IMR-90 (cell line): Measurements from ENCODE around the gene RPN2. TPM values are rescaled to one million over a fixed set of nuclear protein-coding genes. Genes with fewer than 3 reads are reported as not detected.

Experiments used
- ATAC-seq: fragments of 200-7000 bp; cut with Tn5 transposase; 2 replicates; pipeline ENCODE4 v1.9.1; 2020; ENCODE audit warnings: low read depth, mild to moderate bottlenecking, moderate library complexity
- BruUV-seq: library from RNA; stranded (reverse); fragments of 400-500 nt; replicated peaks from 2 replicates; lab custom pipeline; 2021; lab: Mats Ljungman, UMichigan
- CTCF ChIA-PET: fragments of 300-600 bp; formaldehyde crosslinking; extraction: SDS; loops from one replicate; lab custom pipeline; 2021; ENCODE audit warnings: antibody characterized with exemption; lab: Yijun Ruan, JAX
- POLR2A ChIA-PET: fragments of 300-600 bp; sonication (Branson Sonifier 250); formaldehyde crosslinking; loops from one replicate; lab custom pipeline; 2022; ENCODE audit warnings: antibody characterized with exemption; ENCODE audit not compliant: unreplicated experiment; lab: Charles Lee
- DNase-seq: peaks from one replicate; pipeline ENCODE4 v3.0.0; 2013
- H2AFZ ChIP-seq: replicated peaks from 2 replicates; pipeline ENCODE3; 2013; ENCODE audit warnings: low read length, mild to moderate bottlenecking; ENCODE audit not compliant: poor library complexity
- H2AK5ac ChIP-seq: 2 replicates; pipeline ENCODE4 v1.6.1; 2013; ENCODE audit warnings: low read depth, low read length, inconsistent platforms
- H2AK9ac ChIP-seq: replicated peaks from 2 replicates; pipeline ENCODE3; 2013; ENCODE audit warnings: mild to moderate bottlenecking, low read depth, low read length, moderate library complexity; ENCODE audit not compliant: poor library complexity
- H2BK120ac ChIP-seq: 2 replicates; pipeline ENCODE4 v1.6.1; 2013; ENCODE audit warnings: low read depth, low read length, inconsistent platforms
- H2BK15ac ChIP-seq: 3 replicates; pipeline ENCODE4 v1.6.1; 2013; ENCODE audit warnings: low read depth, low read length, inconsistent platforms
- H2BK20ac ChIP-seq: 2 replicates; pipeline ENCODE4 v1.6.1; 2013; ENCODE audit warnings: low read depth, mild to moderate bottlenecking, inconsistent platforms, low read length, moderate library complexity
- H2BK5ac ChIP-seq: 2 replicates; pipeline ENCODE4 v1.6.1; 2013; ENCODE audit warnings: mild to moderate bottlenecking, low read depth, low read length, inconsistent platforms; ENCODE audit not compliant: poor library complexity, severe bottlenecking
- H3K14ac ChIP-seq: replicated peaks from 2 replicates; pipeline ENCODE4 v1.6.1; 2013; ENCODE audit warnings: low read depth, low read length, inconsistent platforms
- H3K18ac ChIP-seq: 2 replicates; pipeline ENCODE4 v1.6.1; 2013; ENCODE audit warnings: low read depth, low read length, control low read depth
- H3K23ac ChIP-seq: 2 replicates; pipeline ENCODE4 v1.6.1; 2013; ENCODE audit warnings: low read depth, low read length, inconsistent platforms
- H3K27ac ChIP-seq: 2 replicates; pipeline ENCODE4 v1.5.1; 2013; ENCODE audit warnings: mild to moderate bottlenecking, control low read depth, low read length; ENCODE audit not compliant: insufficient read depth
- H3K27me3 ChIP-seq: 2 replicates; pipeline ENCODE4 v1.6.1; 2013; ENCODE audit warnings: low read length; ENCODE audit not compliant: control insufficient read depth, insufficient read depth
- H3K36me3 ChIP-seq: 2 replicates; pipeline ENCODE4 v1.6.1; 2013; ENCODE audit warnings: low read length, mixed read lengths; ENCODE audit not compliant: control insufficient read depth, insufficient read depth
- H3K4ac ChIP-seq: 2 replicates; pipeline ENCODE4 v1.6.1; 2013; ENCODE audit warnings: low read depth, low read length, inconsistent platforms
- H3K4me1 ChIP-seq: 2 replicates; pipeline ENCODE4 v1.6.1; 2013; ENCODE audit warnings: low read length, mixed read lengths; ENCODE audit not compliant: control insufficient read depth, insufficient read depth
- H3K4me2 ChIP-seq: 2 replicates; pipeline ENCODE4 v1.6.1; 2013; ENCODE audit warnings: low read depth, mild to moderate bottlenecking, control low read depth, low read length, moderate library complexity
- H3K4me3 ChIP-seq: 2 replicates; pipeline ENCODE4 v1.5.1; 2013; ENCODE audit warnings: low read depth, mild to moderate bottlenecking, control low read depth, low read length, moderate library complexity; ENCODE audit not compliant: insufficient read depth
- H3K56ac ChIP-seq: 2 replicates; pipeline ENCODE4 v1.6.1; 2013; ENCODE audit warnings: low read length, inconsistent platforms; ENCODE audit not compliant: insufficient read depth; ENCODE audit errors: extremely low read depth
- H3K79me1 ChIP-seq, 2 experiments: 2 replicates each; pipeline ENCODE4 v1.6.1; 2013; ENCODE audit warnings: low read length in 2 of 2, inconsistent platforms in 1 of 2, low read depth in 1 of 2
- H3K9ac ChIP-seq: 2 replicates; pipeline ENCODE4 v1.6.1; 2013; ENCODE audit warnings: low read depth, low read length, control low read depth
- H3K9me1 ChIP-seq: 2 replicates; pipeline ENCODE4 v1.6.1; 2013; ENCODE audit warnings: low read length, inconsistent platforms; ENCODE audit not compliant: insufficient read depth
- H3K9me3 ChIP-seq: 2 replicates; pipeline ENCODE4 v1.6.1; 2013; ENCODE audit warnings: low read length; ENCODE audit not compliant: control insufficient read depth, insufficient read depth
- H4K20me1 ChIP-seq: 2 replicates; pipeline ENCODE4 v1.6.1; 2013; ENCODE audit warnings: low read length, inconsistent platforms; ENCODE audit not compliant: insufficient read depth
- H4K5ac ChIP-seq: 2 replicates; pipeline ENCODE4 v1.6.1; 2013; ENCODE audit warnings: mild to moderate bottlenecking, low read depth, low read length, control low read depth
- H4K8ac ChIP-seq, 2 experiments: 2 replicates each; pipeline ENCODE4 v1.6.1; 2013; ENCODE audit warnings: low read depth in 2 of 2, low read length in 2 of 2, control low read depth in 1 of 2, inconsistent platforms in 1 of 2
- H4K91ac ChIP-seq: 2 replicates; pipeline ENCODE4 v1.6.1; 2013; ENCODE audit warnings: low read depth, low read length, inconsistent platforms; ENCODE audit not compliant: insufficient read depth
- BHLHE40 ChIP-seq: fragments of 150-350 bp; IDR thresholded peaks from 2 replicates; pipeline ENCODE4 v1.6.1; 2016; ENCODE audit warnings: mild to moderate bottlenecking, low read depth, low read length
- CEBPB ChIP-seq: IDR thresholded peaks from 2 replicates; pipeline ENCODE4 v1.6.1; 2012; ENCODE audit warnings: low read depth, low read length, improper control_type of control experiment
- CHD1 ChIP-seq: IDR thresholded peaks from 2 replicates; pipeline ENCODE4 v1.6.1; 2012; ENCODE audit warnings: low read depth, low read length, improper control_type of control experiment
- ELK1 ChIP-seq: fragments of 150-350 bp; IDR thresholded peaks from 2 replicates; pipeline ENCODE4 v1.6.1; 2016; ENCODE audit warnings: low read depth, mild to moderate bottlenecking, low read length, moderate library complexity, borderline replicate concordance
- FOS ChIP-seq: fragments of 150-350 bp; IDR thresholded peaks from 2 replicates; pipeline ENCODE4 v1.6.1; 2016; ENCODE audit warnings: low read depth, low read length
- MAFK ChIP-seq: IDR thresholded peaks from 2 replicates; pipeline ENCODE4 v1.6.1; 2012; ENCODE audit warnings: low read depth, low read length, improper control_type of control experiment
- MXI1 ChIP-seq: IDR thresholded peaks from 2 replicates; pipeline ENCODE4 v1.6.1; 2012; ENCODE audit warnings: low read depth, mild to moderate bottlenecking, low read length, moderate library complexity, borderline replicate concordance
- NFE2L2 ChIP-seq: fragments of 150-350 bp; IDR thresholded peaks from 2 replicates; pipeline ENCODE4 v1.6.1; 2016; ENCODE audit warnings: low read depth, mild to moderate bottlenecking, low read length
- POLR2A ChIP-seq: IDR thresholded peaks from 2 replicates; pipeline ENCODE4 v1.6.1; 2012; ENCODE audit warnings: mild to moderate bottlenecking, low read depth, low read length
- RCOR1 ChIP-seq: IDR thresholded peaks from 2 replicates; pipeline ENCODE4 v1.6.1; 2012; ENCODE audit warnings: mild to moderate bottlenecking, low read length, improper control_type of control experiment; ENCODE audit not compliant: insufficient replicate concordance
- RFX5 ChIP-seq: IDR thresholded peaks from 2 replicates; pipeline ENCODE4 v1.8.0; 2012; ENCODE audit warnings: low read depth, mild to moderate bottlenecking, low read length, moderate library complexity
- SMC3 ChIP-seq: fragments of 150-350 bp; IDR thresholded peaks from 2 replicates; pipeline ENCODE4 v1.6.1; 2016; ENCODE audit warnings: low read depth, mild to moderate bottlenecking, antibody characterized with exemption, low read length, moderate library complexity
- WGBS, 2 experiments: methylation state at CpG; one replicate each; pipeline versions ENCODE4 v1.1.5 to v1.1.7; 2013; ENCODE audit warnings: missing lambda C conversion rate in 2 of 2; ENCODE audit not compliant: insufficient read length in 1 of 2; ENCODE audit errors: extremely low coverage in 2 of 2; 5-methylcytosine and 5-hydroxymethylcytosine counted together
- dilution Hi-C: fragments of 300-500 bp; cut with HindIII; formaldehyde crosslinking; loops from one replicate; pipeline ENCODE4 v1.14.3; 2018; ENCODE audit warnings: low sequenced_read_pairs; ENCODE audit not compliant: unreplicated experiment
- in situ Hi-C: fragments of 300-500 bp; cut with MboI; formaldehyde crosslinking; loops from 3 replicates; pipeline ENCODE4 v1.14.3; 2019; ENCODE audit warnings: low sequenced_read_pairs, inconsistent platforms, mixed read lengths
- intact Hi-C: fragments of 100-400 bp; cut with micrococcal nuclease; formaldehyde crosslinking; loops from 2 replicates; pipeline ENCODE4 v1.10.0; 2022
- polyA plus RNA-seq, 3 experiments: library from polyadenylated mRNA; depleted of rRNA; stranded (reverse); fragments of >200 nt; gene quantifications; 2 replicates each; pipeline ENCODE4 v1.2.3, GENCODE V29; 2012; ENCODE audit warnings: low replicate concordance in 1 of 3
- total RNA-seq: library from RNA; depleted of rRNA; stranded (reverse); fragments of >200 nt; gene quantifications from 2 replicates; pipeline ENCODE4 v1.2.3, GENCODE V29; 2012
- TF ChIP-seq, protein P1 (sequence below): conservative IDR thresholded peaks from 2 replicates; pipeline ENCODE4 v1.5.1; 2012; ENCODE audit warnings: mild to moderate bottlenecking, low read depth, low read length, improper control_type of control experiment

RPN2 gene
- total and polyA plus RNA-seq, 2 of the 4 experiments (the other 2 are of a cell fraction) = 305 to 481 TPM

DNA sequence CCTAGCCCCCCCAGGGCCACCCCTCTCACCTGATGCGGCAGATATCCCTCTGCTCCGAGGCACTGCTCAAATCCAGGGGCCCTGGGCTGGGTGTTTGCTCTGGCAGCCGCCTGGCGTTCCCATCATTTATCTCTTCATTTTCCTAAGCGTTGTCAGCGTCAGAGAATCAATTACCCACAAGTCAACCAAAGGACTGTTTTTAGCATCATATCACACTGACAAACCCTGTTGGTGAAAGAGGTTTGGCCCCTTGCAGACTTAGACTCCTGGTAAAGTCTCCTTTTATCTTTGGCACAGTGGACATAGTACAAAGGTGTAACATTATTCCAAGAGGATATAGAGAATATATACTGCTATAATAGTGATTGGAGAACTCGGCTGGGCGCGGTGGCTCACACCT is 82.6 kb downstream of the RPN2 start, which contains the start of gene GHRH:
Gene GHRH, minus strand, starts transcription at position 101 of the 400 bp plus-strand sequence. CDS start 4,925 bp downstream, outside the sequence.
- in situ Hi-C loops = loop anchor here (25.0 kb wide), 1 partner anchor 1126 kb away; no protein-coding TSS in a partner anchor
- no TSS peak for BruUV-seq
- intact Hi-C loops = no loop called here
- H3K14ac ChIP-seq = no peak within 1 kb of the TSS
- H3K4me3 ChIP-seq = no peak within 1 kb of the TSS
- no peak within 1 kb of the TSS for H3K56ac ChIP-seq
- no peak within 1 kb of the TSS for H2BK120ac ChIP-seq
- H3K27me3 ChIP-seq = peaks cover 49% of the 10 kb centered on the region
- H2BK20ac ChIP-seq = no peak within 1 kb of the TSS
- H3K36me3 ChIP-seq = no peaks in the 10 kb centered on the region
- no peak within 1 kb of the TSS for H3K4ac ChIP-seq
- H2AFZ ChIP-seq = no peak within 1 kb of the TSS
- H3K27ac ChIP-seq = no peak within 1 kb of the TSS
- no peak within 1 kb of the TSS for H2BK5ac ChIP-seq
- POLR2A ChIA-PET = no interaction called here
- TF ChIP-seq FOS (no peak), POLR2A (no peak), CHD1 (no peak), RCOR1 (no peak), SMC3 (no peak), NFE2L2 (no peak), RFX5 (no peak), MAFK (no peak), MXI1 (no peak), CEBPB (no peak), ELK1 (no peak), BHLHE40 (no peak)
- TF ChIP-seq, protein P1, sequence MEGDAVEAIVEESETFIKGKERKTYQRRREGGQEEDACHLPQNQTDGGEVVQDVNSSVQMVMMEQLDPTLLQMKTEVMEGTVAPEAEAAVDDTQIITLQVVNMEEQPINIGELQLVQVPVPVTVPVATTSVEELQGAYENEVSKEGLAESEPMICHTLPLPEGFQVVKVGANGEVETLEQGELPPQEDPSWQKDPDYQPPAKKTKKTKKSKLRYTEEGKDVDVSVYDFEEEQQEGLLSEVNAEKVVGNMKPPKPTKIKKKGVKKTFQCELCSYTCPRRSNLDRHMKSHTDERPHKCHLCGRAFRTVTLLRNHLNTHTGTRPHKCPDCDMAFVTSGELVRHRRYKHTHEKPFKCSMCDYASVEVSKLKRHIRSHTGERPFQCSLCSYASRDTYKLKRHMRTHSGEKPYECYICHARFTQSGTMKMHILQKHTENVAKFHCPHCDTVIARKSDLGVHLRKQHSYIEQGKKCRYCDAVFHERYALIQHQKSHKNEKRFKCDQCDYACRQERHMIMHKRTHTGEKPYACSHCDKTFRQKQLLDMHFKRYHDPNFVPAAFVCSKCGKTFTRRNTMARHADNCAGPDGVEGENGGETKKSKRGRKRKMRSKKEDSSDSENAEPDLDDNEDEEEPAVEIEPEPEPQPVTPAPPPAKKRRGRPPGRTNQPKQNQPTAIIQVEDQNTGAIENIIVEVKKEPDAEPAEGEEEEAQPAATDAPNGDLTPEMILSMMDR = no peak
- no peak for DNase-seq
- no peak within 1 kb of the TSS for H4K91ac ChIP-seq
- H3K9me1 ChIP-seq = no peaks in the 10 kb centered on the region
- no peaks in the 10 kb centered on the region for H3K4me1 ChIP-seq
- no peaks in the 10 kb centered on the region for H4K20me1 ChIP-seq
- 20% methylated on average over 4 of the region's 9 CpGs; no CpG with 5 or more reads in 1 of the 2 experiments for WGBS, 2 experiments
- no peak within 1 kb of the TSS for H2AK5ac ChIP-seq
- H2AK9ac ChIP-seq = no peak within 1 kb of the TSS
- no peak within 1 kb of the TSS for H4K5ac ChIP-seq
- H3K9me3 ChIP-seq = no peaks in the 10 kb centered on the region
- no peak within 1 kb of the TSS for H3K23ac ChIP-seq
- no peak for ATAC-seq
- H4K8ac ChIP-seq = no peak within 1 kb of the TSS
- CTCF ChIA-PET = no interaction called here
- no peak within 1 kb of the TSS for H3K9ac ChIP-seq
- H3K79me1 ChIP-seq = no peaks in the 10 kb centered on the region
- H2BK15ac ChIP-seq = no peak within 1 kb of the TSS
- H3K4me2 ChIP-seq = no peak within 1 kb of the TSS
- H3K18ac ChIP-seq = no peak within 1 kb of the TSS
- dilution Hi-C loops = no loop called here
